Esophagus squamous epithelium (tissue), 4 donors: ENCODE data around the gene LIG3.

Source experiments
- POLR2A ChIP-seq, 4 donors: fragments of 450-650 bp; IDR thresholded peaks; one replicate each; pipeline ENCODE4 v1.6.1; 2017; ENCODE audit warnings: antibody characterized with exemption in 4 of 4, mild to moderate bottlenecking in 4 of 4, moderate library complexity in 3 of 4
- TF ChIP-seq, protein P1 (sequence below), 6 experiments: fragments of 450-650 bp in 4 of 6; fragments of 200-600 bp in 2 of 6; sonication (generic) in 2 of 6; IDR thresholded peaks; one replicate each; pipeline ENCODE4 v1.5.1; 2016 to 2019; ENCODE audit warnings: antibody characterized with exemption in 6 of 6, mild to moderate bottlenecking in 4 of 6, moderate library complexity in 4 of 6

DNA sequence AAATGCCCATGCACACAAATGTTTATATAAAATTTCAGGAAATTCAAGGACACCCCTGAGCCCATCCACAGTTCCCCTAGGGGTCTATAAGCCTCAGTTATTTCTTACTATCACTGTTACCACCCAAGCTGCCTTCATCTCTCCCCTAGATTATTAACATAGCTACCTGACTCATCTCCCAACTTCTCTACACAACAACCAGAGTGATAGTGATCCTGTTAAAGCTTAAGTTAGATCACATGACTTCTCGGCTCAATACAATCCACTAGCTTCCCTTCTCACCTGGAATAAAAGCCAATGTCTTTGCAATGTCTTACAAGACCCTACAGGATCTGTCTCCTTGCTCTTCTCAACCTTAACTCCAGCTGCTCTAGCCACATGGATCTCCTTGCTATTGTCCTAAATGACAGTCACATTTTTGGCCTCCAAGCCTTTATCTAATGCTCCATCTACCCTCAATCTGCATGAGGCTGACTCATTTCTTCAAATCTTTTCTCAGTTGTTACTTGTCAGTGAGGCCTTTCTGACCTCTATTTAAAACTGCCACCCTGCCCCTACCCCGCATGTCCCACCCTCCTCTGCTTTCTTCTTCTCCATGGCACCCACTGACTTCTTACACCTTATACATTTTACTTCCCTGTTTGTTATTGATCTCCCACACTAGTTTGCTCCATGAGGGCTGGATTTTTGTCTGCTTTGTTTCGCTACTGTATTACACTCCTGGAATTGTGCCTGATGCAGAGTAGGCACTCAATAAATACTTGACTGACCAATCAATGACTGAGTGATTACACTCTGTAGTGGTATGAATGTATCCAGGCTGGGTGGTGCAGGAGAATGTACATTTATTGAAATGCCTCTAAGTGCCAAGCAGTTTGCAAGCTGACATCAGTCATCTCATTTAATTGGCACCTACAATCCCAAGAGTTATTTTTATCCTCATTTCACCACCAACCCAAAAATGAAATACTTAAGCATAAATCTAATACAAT, 5.2 kb upstream of the LIG3 start:
- TF ChIP-seq, protein P1, sequence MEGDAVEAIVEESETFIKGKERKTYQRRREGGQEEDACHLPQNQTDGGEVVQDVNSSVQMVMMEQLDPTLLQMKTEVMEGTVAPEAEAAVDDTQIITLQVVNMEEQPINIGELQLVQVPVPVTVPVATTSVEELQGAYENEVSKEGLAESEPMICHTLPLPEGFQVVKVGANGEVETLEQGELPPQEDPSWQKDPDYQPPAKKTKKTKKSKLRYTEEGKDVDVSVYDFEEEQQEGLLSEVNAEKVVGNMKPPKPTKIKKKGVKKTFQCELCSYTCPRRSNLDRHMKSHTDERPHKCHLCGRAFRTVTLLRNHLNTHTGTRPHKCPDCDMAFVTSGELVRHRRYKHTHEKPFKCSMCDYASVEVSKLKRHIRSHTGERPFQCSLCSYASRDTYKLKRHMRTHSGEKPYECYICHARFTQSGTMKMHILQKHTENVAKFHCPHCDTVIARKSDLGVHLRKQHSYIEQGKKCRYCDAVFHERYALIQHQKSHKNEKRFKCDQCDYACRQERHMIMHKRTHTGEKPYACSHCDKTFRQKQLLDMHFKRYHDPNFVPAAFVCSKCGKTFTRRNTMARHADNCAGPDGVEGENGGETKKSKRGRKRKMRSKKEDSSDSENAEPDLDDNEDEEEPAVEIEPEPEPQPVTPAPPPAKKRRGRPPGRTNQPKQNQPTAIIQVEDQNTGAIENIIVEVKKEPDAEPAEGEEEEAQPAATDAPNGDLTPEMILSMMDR (IDR thresholded peaks at IDR 0.05) = no peak
- TF ChIP-seq POLR2A (IDR thresholded peaks at IDR 0.05) = no peak
